Fibroblast of lung (primary cell): ENCODE data around the gene RAI1.

Source experiments
- EZH2 ChIP-seq: IDR thresholded peaks from 2 replicates; pipeline ENCODE4 v1.5.1; 2012; ENCODE audit warnings: low read length, control low read depth, mild to moderate bottlenecking; ENCODE audit errors: missing control alignments
- TF ChIP-seq, protein P1 (sequence below), 2 donors: IDR thresholded peaks in 1 of 2; conservative IDR thresholded peaks in 1 of 2; 1 replicate in 1 of 2; 2 replicates in 1 of 2; pipeline ENCODE4 v1.5.1; 2011 to 2012; ENCODE audit warnings: low read length in 2 of 2, control low read depth in 1 of 2, inconsistent platforms in 1 of 2, low read depth in 1 of 2, mild to moderate bottlenecking in 1 of 2

- TF ChIP-seq, protein P1, sequence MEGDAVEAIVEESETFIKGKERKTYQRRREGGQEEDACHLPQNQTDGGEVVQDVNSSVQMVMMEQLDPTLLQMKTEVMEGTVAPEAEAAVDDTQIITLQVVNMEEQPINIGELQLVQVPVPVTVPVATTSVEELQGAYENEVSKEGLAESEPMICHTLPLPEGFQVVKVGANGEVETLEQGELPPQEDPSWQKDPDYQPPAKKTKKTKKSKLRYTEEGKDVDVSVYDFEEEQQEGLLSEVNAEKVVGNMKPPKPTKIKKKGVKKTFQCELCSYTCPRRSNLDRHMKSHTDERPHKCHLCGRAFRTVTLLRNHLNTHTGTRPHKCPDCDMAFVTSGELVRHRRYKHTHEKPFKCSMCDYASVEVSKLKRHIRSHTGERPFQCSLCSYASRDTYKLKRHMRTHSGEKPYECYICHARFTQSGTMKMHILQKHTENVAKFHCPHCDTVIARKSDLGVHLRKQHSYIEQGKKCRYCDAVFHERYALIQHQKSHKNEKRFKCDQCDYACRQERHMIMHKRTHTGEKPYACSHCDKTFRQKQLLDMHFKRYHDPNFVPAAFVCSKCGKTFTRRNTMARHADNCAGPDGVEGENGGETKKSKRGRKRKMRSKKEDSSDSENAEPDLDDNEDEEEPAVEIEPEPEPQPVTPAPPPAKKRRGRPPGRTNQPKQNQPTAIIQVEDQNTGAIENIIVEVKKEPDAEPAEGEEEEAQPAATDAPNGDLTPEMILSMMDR (conservative IDR thresholded peaks at IDR 0.05 in 1 of 2, IDR thresholded peaks at IDR 0.05 in 1 of 2; ENCODE audit: low read depth in 1 of 2, low read length in 2 of 2) = no peak
- no peak for TF ChIP-seq EZH2
These were observed 124.8 kb downstream of the RAI1 start for GRCh38 chr17:17806035-17806434.
